Measurements from ENCODE around the gene NATD1.

DNA sequence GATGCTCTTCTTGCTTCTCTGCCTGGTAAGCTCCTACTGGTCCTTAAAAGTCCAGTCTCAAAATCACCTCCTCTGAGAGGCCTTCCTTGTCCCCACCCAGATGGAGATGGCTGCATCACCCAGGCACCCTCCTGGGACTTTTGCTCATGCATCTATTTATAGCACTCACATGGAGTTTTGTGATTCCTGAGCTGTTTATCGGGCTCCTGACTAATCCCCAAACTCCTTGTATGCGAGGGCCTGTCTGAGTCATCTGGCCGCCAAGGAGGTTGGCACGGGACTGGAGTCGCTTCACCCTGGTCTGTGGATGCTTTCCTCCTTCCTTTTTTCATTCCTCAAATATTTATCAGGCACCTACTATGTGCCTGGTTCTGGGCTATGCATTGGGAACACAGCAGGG, 29.0 kb upstream of the NATD1 start:
- TF ChIP-seq, protein P1, sequence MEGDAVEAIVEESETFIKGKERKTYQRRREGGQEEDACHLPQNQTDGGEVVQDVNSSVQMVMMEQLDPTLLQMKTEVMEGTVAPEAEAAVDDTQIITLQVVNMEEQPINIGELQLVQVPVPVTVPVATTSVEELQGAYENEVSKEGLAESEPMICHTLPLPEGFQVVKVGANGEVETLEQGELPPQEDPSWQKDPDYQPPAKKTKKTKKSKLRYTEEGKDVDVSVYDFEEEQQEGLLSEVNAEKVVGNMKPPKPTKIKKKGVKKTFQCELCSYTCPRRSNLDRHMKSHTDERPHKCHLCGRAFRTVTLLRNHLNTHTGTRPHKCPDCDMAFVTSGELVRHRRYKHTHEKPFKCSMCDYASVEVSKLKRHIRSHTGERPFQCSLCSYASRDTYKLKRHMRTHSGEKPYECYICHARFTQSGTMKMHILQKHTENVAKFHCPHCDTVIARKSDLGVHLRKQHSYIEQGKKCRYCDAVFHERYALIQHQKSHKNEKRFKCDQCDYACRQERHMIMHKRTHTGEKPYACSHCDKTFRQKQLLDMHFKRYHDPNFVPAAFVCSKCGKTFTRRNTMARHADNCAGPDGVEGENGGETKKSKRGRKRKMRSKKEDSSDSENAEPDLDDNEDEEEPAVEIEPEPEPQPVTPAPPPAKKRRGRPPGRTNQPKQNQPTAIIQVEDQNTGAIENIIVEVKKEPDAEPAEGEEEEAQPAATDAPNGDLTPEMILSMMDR (IDR thresholded peaks at IDR 0.05): no peak
- TF ChIP-seq POLR2A (IDR thresholded peaks at IDR 0.05): no peak
